ENCODE measurements around the gene RAB3GAP2.

RAB3GAP2 gene

GRCh38 chr1:220301630-220302029 lies 29.4 kb upstream of the RAB3GAP2 start:
- H3K9me3 ChIP-seq: no peaks in the 10 kb centered on the region
- H3K4me1 ChIP-seq: no peaks in the 10 kb centered on the region
- no peak for DNase-seq
- no peaks in the 10 kb centered on the region; the same call in 1 of the 2 replicates for H3K27me3 ChIP-seq
- no peaks in the 10 kb centered on the region for H3K36me3 ChIP-seq
- H3K4me3 ChIP-seq (ENCODE audit: low read depth, low read length): no peak overlapping the region
- no peak for TF ChIP-seq CTCF (IDR thresholded peaks at IDR 0.05; ENCODE audit: low read depth, low read length)

DNA sequence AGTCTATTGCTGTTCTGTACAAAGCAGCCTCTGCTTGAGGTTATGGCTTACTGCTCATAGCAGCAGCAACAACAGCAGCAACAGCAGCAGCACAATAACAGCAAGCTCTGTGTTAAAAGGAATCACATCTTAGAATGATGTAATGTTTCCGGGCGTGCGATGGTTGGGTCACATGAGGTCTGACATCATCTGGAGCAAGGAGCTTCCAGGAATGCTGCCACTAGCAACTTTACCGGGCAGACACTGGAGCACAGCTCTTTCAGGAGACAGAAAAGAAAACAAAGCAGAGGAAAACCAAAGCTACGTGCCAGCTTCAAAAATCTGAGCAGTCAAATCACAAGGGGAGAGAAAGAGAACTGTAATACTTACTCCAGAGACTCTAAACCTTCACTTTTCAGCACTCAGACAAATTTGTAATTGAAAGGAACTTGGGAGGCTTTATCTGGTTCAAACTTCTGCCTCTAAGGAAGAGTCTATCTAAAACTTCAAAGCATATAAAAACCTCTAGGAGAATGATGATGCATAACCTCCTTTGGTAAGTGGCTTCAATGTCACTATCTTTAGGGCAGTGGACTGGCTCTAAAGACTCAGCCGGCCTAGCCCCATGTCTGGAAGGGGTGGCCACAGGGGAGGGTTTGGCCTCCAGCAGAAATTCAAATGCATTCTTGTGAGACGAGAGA lies 28.3 kb upstream of the RAB3GAP2 start:
- TF ChIP-seq CTCF (IDR thresholded peaks at IDR 0.05; ENCODE audit: low read depth, low read length): no peak
- Histone ChIP-seq H3K27me3 (no peaks in the 10 kb centered on the region; the same call in 1 of the 2 replicates), H3K9me3 (no peaks in the 10 kb centered on the region), H3K4me1 (no peaks in the 10 kb centered on the region), H3K36me3 (no peaks in the 10 kb centered on the region), H3K4me3 (ENCODE audit: low read depth, low read length) (no peak overlapping the region)
- DNase-seq: peak; percentile 32

- H3K36me3 ChIP-seq: no peaks in the 10 kb centered on the region
- TF ChIP-seq CTCF (IDR thresholded peaks at IDR 0.05; ENCODE audit: low read depth, low read length): no peak
- DNase-seq: no peak
These were observed 27.1 kb upstream of the RAB3GAP2 start for GRCh38 chr1:220299337-220299736.

GRCh38 chr1:220298470-220299205 lies 26.4 kb upstream of the RAB3GAP2 start:
- no peaks in the 10 kb centered on the region for H3K4me1 ChIP-seq
- no peak for DNase-seq
- TF ChIP-seq CTCF (IDR thresholded peaks at IDR 0.05; ENCODE audit: low read depth, low read length): no peak
- H3K36me3 ChIP-seq: no peaks in the 10 kb centered on the region
- no peaks in the 10 kb centered on the region for H3K9me3 ChIP-seq
- no peaks in the 10 kb centered on the region; the same call in 1 of the 2 replicates for H3K27me3 ChIP-seq
- H3K4me3 ChIP-seq (ENCODE audit: low read depth, low read length): no peak overlapping the region

More at GRCh38 chr1:220299337-220299736, 27.1 kb upstream of the RAB3GAP2 start:
- Histone ChIP-seq H3K4me1 (no peaks in the 10 kb centered on the region), H3K27me3 (no peaks in the 10 kb centered on the region; the same call in 1 of the 2 replicates), H3K9me3 (no peaks in the 10 kb centered on the region), H3K4me3 (ENCODE audit: low read depth, low read length) (no peak overlapping the region)

DNA sequence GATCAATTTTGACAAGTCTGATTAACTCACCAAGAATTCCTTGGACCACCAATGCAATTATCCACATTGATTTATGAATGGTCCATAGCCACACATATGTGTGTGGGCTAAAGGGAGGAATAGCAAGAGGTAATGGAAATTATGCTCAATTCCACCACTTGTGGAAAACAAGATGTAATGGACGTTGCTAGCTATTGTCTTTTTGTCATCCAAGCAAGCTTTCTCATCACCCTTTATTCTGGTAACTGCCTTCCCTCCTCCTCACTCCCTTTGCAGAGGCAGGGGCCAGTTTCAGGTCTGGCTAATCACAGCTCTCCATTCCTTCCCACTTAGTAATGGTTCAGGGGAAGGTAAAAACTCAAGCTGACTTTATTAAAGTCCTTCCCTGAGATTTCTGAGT lies 24.7 kb upstream of the RAB3GAP2 start:
- Histone ChIP-seq H3K9me3 (no peaks in the 10 kb centered on the region), H3K27me3 (no peaks in the 10 kb centered on the region; the same call in 1 of the 2 replicates), H3K4me1 (no peaks in the 10 kb centered on the region), H3K4me3 (ENCODE audit: low read depth, low read length) (no peak overlapping the region), H3K36me3 (no peaks in the 10 kb centered on the region)
- no peak for DNase-seq
- TF ChIP-seq CTCF (IDR thresholded peaks at IDR 0.05; ENCODE audit: low read depth, low read length): no peak

GRCh38 chr1:220294846-220295301 lies 22.6 kb upstream of the RAB3GAP2 start:
- H3K36me3 ChIP-seq: no peaks in the 10 kb centered on the region
- H3K4me3 ChIP-seq (ENCODE audit: low read depth, low read length): no peak overlapping the region
- no peak for DNase-seq
- no peaks in the 10 kb centered on the region for H3K4me1 ChIP-seq
- no peaks in the 10 kb centered on the region for H3K9me3 ChIP-seq
- H3K27me3 ChIP-seq: peaks cover 12% of the 10 kb centered on the region
- no peak for TF ChIP-seq CTCF (IDR thresholded peaks at IDR 0.05; ENCODE audit: low read depth, low read length)

All from BE2C (cell line).